IMR-90 (cell line): ENCODE results near the gene GALNT14. TPM values are rescaled to one million over a fixed set of nuclear protein-coding genes. Genes with fewer than 3 reads are reported as not detected.

Experiments used
- ATAC-seq: fragments of 200-7000 bp; cut with Tn5 transposase; 2 replicates; pipeline ENCODE4 v1.9.1; 2020; ENCODE audit warnings: low read depth, mild to moderate bottlenecking, moderate library complexity
- BruUV-seq: library from RNA; stranded (reverse); fragments of 400-500 nt; replicated peaks from 2 replicates; lab custom pipeline; 2021; lab: Mats Ljungman, UMichigan
- CTCF ChIA-PET: fragments of 300-600 bp; formaldehyde crosslinking; extraction: SDS; loops from one replicate; lab custom pipeline; 2021; ENCODE audit warnings: antibody characterized with exemption; lab: Yijun Ruan, JAX
- POLR2A ChIA-PET: fragments of 300-600 bp; sonication (Branson Sonifier 250); formaldehyde crosslinking; loops from one replicate; lab custom pipeline; 2022; ENCODE audit warnings: antibody characterized with exemption; ENCODE audit not compliant: unreplicated experiment; lab: Charles Lee
- DNase-seq: peaks from one replicate; pipeline ENCODE4 v3.0.0; 2013
- H2AFZ ChIP-seq: replicated peaks from 2 replicates; pipeline ENCODE3; 2013; ENCODE audit warnings: low read length, mild to moderate bottlenecking; ENCODE audit not compliant: poor library complexity
- H2AK5ac ChIP-seq: 2 replicates; pipeline ENCODE4 v1.6.1; 2013; ENCODE audit warnings: low read depth, low read length, inconsistent platforms
- H2AK9ac ChIP-seq: replicated peaks from 2 replicates; pipeline ENCODE3; 2013; ENCODE audit warnings: mild to moderate bottlenecking, low read depth, low read length, moderate library complexity; ENCODE audit not compliant: poor library complexity
- H2BK120ac ChIP-seq: 2 replicates; pipeline ENCODE4 v1.6.1; 2013; ENCODE audit warnings: low read depth, low read length, inconsistent platforms
- H2BK15ac ChIP-seq: 3 replicates; pipeline ENCODE4 v1.6.1; 2013; ENCODE audit warnings: low read depth, low read length, inconsistent platforms
- H2BK20ac ChIP-seq: 2 replicates; pipeline ENCODE4 v1.6.1; 2013; ENCODE audit warnings: low read depth, mild to moderate bottlenecking, inconsistent platforms, low read length, moderate library complexity
- H2BK5ac ChIP-seq: 2 replicates; pipeline ENCODE4 v1.6.1; 2013; ENCODE audit warnings: mild to moderate bottlenecking, low read depth, low read length, inconsistent platforms; ENCODE audit not compliant: poor library complexity, severe bottlenecking
- H3K14ac ChIP-seq: replicated peaks from 2 replicates; pipeline ENCODE4 v1.6.1; 2013; ENCODE audit warnings: low read depth, low read length, inconsistent platforms
- H3K18ac ChIP-seq: 2 replicates; pipeline ENCODE4 v1.6.1; 2013; ENCODE audit warnings: low read depth, low read length, control low read depth
- H3K23ac ChIP-seq: 2 replicates; pipeline ENCODE4 v1.6.1; 2013; ENCODE audit warnings: low read depth, low read length, inconsistent platforms
- H3K27ac ChIP-seq: 2 replicates; pipeline ENCODE4 v1.5.1; 2013; ENCODE audit warnings: mild to moderate bottlenecking, control low read depth, low read length; ENCODE audit not compliant: insufficient read depth
- H3K27me3 ChIP-seq: 2 replicates; pipeline ENCODE4 v1.6.1; 2013; ENCODE audit warnings: low read length; ENCODE audit not compliant: control insufficient read depth, insufficient read depth
- H3K36me3 ChIP-seq: 2 replicates; pipeline ENCODE4 v1.6.1; 2013; ENCODE audit warnings: low read length, mixed read lengths; ENCODE audit not compliant: control insufficient read depth, insufficient read depth
- H3K4ac ChIP-seq: 2 replicates; pipeline ENCODE4 v1.6.1; 2013; ENCODE audit warnings: low read depth, low read length, inconsistent platforms
- H3K4me1 ChIP-seq: 2 replicates; pipeline ENCODE4 v1.6.1; 2013; ENCODE audit warnings: low read length, mixed read lengths; ENCODE audit not compliant: control insufficient read depth, insufficient read depth
- H3K4me2 ChIP-seq: 2 replicates; pipeline ENCODE4 v1.6.1; 2013; ENCODE audit warnings: low read depth, mild to moderate bottlenecking, control low read depth, low read length, moderate library complexity
- H3K4me3 ChIP-seq: 2 replicates; pipeline ENCODE4 v1.5.1; 2013; ENCODE audit warnings: low read depth, mild to moderate bottlenecking, control low read depth, low read length, moderate library complexity; ENCODE audit not compliant: insufficient read depth
- H3K56ac ChIP-seq: 2 replicates; pipeline ENCODE4 v1.6.1; 2013; ENCODE audit warnings: low read length, inconsistent platforms; ENCODE audit not compliant: insufficient read depth; ENCODE audit errors: extremely low read depth
- H3K79me1 ChIP-seq, 2 experiments: 2 replicates each; pipeline ENCODE4 v1.6.1; 2013; ENCODE audit warnings: low read length in 2 of 2, inconsistent platforms in 1 of 2, low read depth in 1 of 2
- H3K9ac ChIP-seq: 2 replicates; pipeline ENCODE4 v1.6.1; 2013; ENCODE audit warnings: low read depth, low read length, control low read depth
- H3K9me1 ChIP-seq: 2 replicates; pipeline ENCODE4 v1.6.1; 2013; ENCODE audit warnings: low read length, inconsistent platforms; ENCODE audit not compliant: insufficient read depth
- H3K9me3 ChIP-seq: 2 replicates; pipeline ENCODE4 v1.6.1; 2013; ENCODE audit warnings: low read length; ENCODE audit not compliant: control insufficient read depth, insufficient read depth
- H4K20me1 ChIP-seq: 2 replicates; pipeline ENCODE4 v1.6.1; 2013; ENCODE audit warnings: low read length, inconsistent platforms; ENCODE audit not compliant: insufficient read depth
- H4K5ac ChIP-seq: 2 replicates; pipeline ENCODE4 v1.6.1; 2013; ENCODE audit warnings: mild to moderate bottlenecking, low read depth, low read length, control low read depth
- H4K8ac ChIP-seq, 2 experiments: 2 replicates each; pipeline ENCODE4 v1.6.1; 2013; ENCODE audit warnings: low read depth in 2 of 2, low read length in 2 of 2, control low read depth in 1 of 2, inconsistent platforms in 1 of 2
- H4K91ac ChIP-seq: 2 replicates; pipeline ENCODE4 v1.6.1; 2013; ENCODE audit warnings: low read depth, low read length, inconsistent platforms; ENCODE audit not compliant: insufficient read depth
- MAZ ChIP-seq: IDR thresholded peaks from 2 replicates; pipeline ENCODE4 v1.6.1; 2012; ENCODE audit warnings: low read depth, mild to moderate bottlenecking, low read length, improper control_type of control experiment, moderate library complexity, borderline replicate concordance
- WGBS, 2 experiments: methylation state at CpG; one replicate each; pipeline versions ENCODE4 v1.1.5 to v1.1.7; 2013; ENCODE audit warnings: missing lambda C conversion rate in 2 of 2; ENCODE audit not compliant: insufficient read length in 1 of 2; ENCODE audit errors: extremely low coverage in 2 of 2; 5-methylcytosine and 5-hydroxymethylcytosine counted together
- dilution Hi-C: fragments of 300-500 bp; cut with HindIII; formaldehyde crosslinking; loops from one replicate; pipeline ENCODE4 v1.14.3; 2018; ENCODE audit warnings: low sequenced_read_pairs; ENCODE audit not compliant: unreplicated experiment
- in situ Hi-C: fragments of 300-500 bp; cut with MboI; formaldehyde crosslinking; loops from 3 replicates; pipeline ENCODE4 v1.14.3; 2019; ENCODE audit warnings: low sequenced_read_pairs, inconsistent platforms, mixed read lengths
- intact Hi-C: fragments of 100-400 bp; cut with micrococcal nuclease; formaldehyde crosslinking; loops from 2 replicates; pipeline ENCODE4 v1.10.0; 2022
- polyA plus RNA-seq, 3 experiments: library from polyadenylated mRNA; depleted of rRNA; stranded (reverse); fragments of >200 nt; gene quantifications; 2 replicates each; pipeline ENCODE4 v1.2.3, GENCODE V29; 2012; ENCODE audit warnings: low replicate concordance in 1 of 3
- total RNA-seq: library from RNA; depleted of rRNA; stranded (reverse); fragments of >200 nt; gene quantifications from 2 replicates; pipeline ENCODE4 v1.2.3, GENCODE V29; 2012

GALNT14 gene
- total and polyA plus RNA-seq, 2 of the 4 experiments (the other 2 are of a cell fraction): 0.15 to 0.18 TPM

GRCh38 chr2:30959653-30960052 is 178.6 kb downstream of the GALNT14 start:
- Histone ChIP-seq H3K9ac (no peak overlapping the region), H4K8ac (no peak overlapping the region), H3K9me1 (no peaks in the 10 kb centered on the region), H3K27ac (no peak overlapping the region), H3K18ac (no peak overlapping the region), H3K4me2 (no peak overlapping the region), H2BK20ac (no peak overlapping the region), H2AK9ac (no peak overlapping the region), H3K4me3 (no peak overlapping the region), H3K23ac (no peak overlapping the region), H3K4ac (no peak overlapping the region), H2BK15ac (no peak overlapping the region), H4K20me1 (no peaks in the 10 kb centered on the region), H2AFZ (no peak overlapping the region), H3K36me3 (no peaks in the 10 kb centered on the region), H4K91ac (no peak overlapping the region), H3K56ac (no peak overlapping the region), H3K4me1 (no peaks in the 10 kb centered on the region), H3K14ac (no peak overlapping the region), H2BK5ac (no peak overlapping the region), H2AK5ac (no peak overlapping the region), H2BK120ac (no peak overlapping the region), H3K27me3 (no peaks in the 10 kb centered on the region), H4K5ac (no peak overlapping the region), H3K79me1 (no peaks in the 10 kb centered on the region), H3K9me3 (no peaks in the 10 kb centered on the region)
- dilution Hi-C loops: no loop called here
- CTCF ChIA-PET: interaction anchor here (0.5 kb wide), 1 partner anchor 35 kb away, joined by 3 read pairs; no protein-coding TSS in a partner anchor
- no TSS peak for BruUV-seq
- TF ChIP-seq MAZ: no peak
- no CpG with 5 or more reads among the region's 3 CpGs for WGBS, 2 experiments
- in situ Hi-C loops: no loop called here
- ATAC-seq (no peak), DNase-seq (no peak)
- POLR2A ChIA-PET: no interaction called here
- intact Hi-C loops: no loop called here
